NCI-H524 (cell line): ENCODE results near the gene MICAL3.
"Not testable (repeated sequence)": the region's sequence is repeated elsewhere in the genome, so short reads cannot be mapped to it uniquely, and the experiment has no call there.

Source experiments
- DNase-seq, 2 experiments: peaks; one replicate each; lab custom pipeline; 2025; lab: John Stamatoyannopoulos, UW

Gene MICAL3

DNA sequence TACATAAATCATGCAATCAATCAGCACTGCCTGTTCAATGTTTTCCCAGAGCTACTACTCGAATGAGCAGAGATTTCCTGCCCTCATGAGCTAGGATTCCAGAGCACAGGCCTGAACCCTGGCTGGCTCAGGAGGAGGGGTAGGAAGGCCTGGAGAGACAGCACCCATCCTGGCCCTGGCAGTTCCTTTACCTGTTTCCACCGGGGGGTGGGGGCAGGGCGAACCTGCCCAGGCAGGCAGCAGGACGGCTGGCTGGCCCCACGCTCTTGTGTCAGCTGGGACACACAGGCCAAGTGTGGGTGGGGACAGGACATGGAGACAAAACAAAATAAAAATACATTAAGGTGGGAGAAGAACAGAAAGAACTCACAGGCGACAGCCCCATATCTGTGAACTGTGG, 140.3 kb downstream of the MICAL3 start:
- no peak for DNase-seq

DNA sequence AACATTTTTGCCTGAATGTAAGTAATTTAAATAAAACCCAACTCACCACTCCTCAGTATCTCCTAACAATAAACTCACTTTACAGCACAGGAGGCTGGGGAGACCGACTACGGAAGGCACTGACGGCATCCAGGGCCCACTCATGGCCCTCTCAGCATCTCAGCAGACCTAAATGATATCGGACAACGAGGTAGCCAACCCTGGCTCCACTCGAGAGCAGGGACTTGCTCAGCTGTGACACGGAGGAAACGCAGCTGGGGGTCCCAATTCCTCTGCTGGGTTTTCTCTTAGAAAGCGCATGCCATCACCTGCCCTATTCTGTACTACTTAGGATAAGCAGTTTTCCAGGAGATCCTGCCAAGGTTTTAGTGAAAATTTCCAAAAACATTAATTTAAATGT, 141.0 kb downstream of the MICAL3 start:
- DNase-seq, result no peak

DNA sequence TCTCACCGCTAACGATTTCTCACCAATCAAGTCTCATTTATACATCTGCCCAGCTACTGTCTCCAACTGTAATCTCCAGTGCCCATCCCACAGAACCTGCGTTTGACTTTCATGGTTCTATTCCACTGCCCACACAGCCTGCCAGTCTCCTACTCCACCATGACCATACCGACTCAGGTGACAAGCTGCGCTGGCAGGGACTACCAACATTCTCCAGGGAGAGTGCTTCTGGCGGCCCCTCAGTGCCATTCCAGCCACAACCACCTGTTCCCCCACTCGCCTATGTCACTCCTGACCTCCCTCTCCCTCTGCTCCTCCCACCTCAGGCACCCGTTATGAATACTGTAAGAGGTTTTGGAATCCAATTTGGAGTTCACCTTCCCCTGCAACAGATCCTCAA, 141.6 kb downstream of the MICAL3 start:
- DNase-seq, result no peak

GRCh38 chr22:17882162-17882561, 142.2 kb downstream of the MICAL3 start:
- DNase-seq, result no peak

DNA sequence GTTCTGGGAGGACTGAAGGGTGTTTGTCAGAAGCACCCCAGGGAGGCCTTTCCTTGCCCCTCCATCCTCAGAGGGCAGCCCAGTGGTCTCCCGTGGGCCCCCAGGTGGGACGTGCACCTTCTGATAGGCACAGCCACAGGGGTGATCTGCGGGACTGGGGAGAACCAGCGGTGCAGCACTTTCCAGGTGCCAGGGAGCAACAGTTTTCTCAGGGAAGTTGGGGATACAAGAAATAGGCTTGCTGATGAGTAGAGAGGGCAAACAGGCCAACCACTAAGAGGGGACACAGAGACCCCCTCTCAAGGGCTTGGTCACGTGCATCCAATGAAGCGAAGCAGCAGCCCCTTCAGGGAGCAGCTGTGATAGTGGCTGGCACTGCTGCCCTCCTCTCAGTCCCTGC, 143.0 kb downstream of the MICAL3 start:
- no peak for DNase-seq

- DNase-seq, result no peak
Measured at GRCh38 chr22:17880468-17880867, 143.9 kb downstream of the MICAL3 start.

DNA sequence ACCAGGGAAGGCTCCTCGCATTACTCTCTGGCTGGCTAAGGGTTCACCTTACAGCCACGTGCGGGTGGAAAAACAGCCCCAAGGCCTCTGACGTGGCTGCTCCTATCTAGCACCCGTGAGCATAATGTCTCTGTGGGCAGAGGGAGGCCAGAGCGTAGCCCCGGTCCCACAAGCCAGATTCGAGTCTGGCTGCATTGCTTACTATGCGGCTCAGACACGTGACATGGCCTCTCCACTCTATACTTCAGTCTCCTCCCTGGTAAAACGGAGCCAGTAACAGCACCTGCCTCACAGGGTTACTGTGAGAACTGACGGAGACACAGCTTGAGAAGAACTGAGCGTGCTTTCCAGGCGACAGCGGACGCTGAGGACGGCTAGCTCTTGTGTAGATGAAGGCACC, 144.3 kb downstream of the MICAL3 start:
- no peak for DNase-seq

GRCh38 chr22:17878941-17879340, 145.4 kb downstream of the MICAL3 start:
- DNase-seq, result no peak

GRCh38 chr22:17878186-17878694, 146.1 kb downstream of the MICAL3 start:
- DNase-seq, result no peak

- DNase-seq, result not testable (repeated sequence)
Measured at GRCh38 chr22:17876878-17877855, 147.2 kb downstream of the MICAL3 start.

DNA sequence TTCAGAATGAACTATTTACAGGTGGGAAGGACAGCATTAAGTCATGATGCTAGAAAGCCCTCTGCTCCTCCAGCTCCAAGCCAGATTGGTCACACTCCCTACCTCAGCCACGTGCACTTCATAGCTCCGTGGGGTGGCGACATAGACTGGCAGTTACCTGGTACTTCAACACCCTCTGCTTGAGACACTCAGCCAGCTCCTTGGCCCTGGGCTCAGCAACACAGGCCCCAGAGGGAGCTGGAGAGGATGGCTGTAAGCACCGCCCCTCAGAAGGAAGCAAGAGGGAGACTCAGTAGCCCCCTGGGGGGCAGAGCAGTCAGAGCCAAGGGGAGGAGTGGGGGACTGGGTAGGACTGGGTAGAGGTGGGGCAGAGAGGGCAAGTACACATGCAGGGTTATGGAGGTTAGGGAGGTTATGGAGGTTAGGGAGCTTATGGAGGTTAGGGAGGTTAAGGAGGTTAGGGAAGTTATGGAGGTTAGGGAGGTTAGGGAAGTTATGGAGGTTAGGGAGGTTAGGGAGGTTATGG, 148.0 kb downstream of the MICAL3 start:
- DNase-seq, result peak in 1 of 2 experiments; percentile 69

GRCh38 chr22:17875631-17876030, 148.7 kb downstream of the MICAL3 start:
- no peak for DNase-seq

DNA sequence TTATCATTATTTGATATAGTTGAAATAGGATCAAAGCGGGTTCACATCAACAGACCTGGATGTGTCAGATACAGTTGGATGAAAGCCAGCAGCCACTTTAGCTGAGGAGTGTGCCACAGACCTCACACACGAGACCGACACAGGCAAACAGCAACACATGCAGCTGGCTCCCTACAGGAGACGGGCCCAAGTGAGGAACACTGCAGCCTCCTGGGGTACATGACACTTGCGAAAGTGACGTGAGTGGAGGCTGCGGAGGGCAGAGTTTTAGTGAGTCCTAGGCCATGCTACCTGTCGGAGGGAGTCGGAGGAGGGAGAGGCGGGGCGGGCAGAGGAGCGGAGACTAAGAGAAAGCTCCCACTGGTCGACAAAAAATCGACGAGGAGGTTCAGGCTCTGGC, 149.2 kb downstream of the MICAL3 start:
- DNase-seq, result no peak

- no peak for DNase-seq
Measured at GRCh38 chr22:17874231-17874905, 150.0 kb downstream of the MICAL3 start.

DNA sequence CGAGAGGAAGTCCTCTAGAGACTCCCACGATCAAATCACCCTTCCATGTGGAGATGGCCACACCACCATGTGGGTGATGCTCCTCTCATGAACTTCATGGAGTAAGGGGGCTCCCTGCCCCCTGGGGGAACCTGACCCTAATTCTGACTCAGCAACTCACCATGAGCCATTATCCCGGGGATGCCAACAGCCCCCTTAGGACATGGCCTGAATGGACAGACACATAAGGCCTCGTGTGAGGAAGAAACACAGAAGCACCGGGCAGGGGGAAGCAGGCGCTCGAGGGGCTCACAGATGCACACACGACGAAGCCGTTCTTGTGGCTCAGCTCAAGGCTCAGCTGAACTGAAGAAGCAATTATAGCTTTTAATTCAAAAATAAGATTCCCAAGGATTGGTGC, 150.6 kb downstream of the MICAL3 start:
- DNase-seq, result no peak

DNA sequence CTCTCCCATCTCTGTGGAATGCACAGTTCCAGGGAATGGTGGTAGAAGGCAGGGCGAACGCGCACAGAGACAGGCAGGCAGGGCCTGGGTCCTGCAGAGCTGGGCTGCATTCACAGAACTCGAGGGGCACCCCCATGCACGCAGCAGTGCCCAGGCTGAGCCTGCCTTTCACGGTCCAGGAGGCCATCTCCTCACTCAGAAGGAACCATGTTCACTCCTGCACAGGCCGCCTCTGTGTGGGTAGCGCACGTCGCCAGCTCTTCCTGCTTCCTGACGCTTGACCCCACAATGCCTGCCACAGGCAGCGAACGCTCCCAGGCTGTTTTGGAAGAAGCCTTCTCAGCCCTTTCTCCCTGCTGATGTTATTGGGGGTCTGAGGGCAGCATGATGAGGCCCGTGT, 151.2 kb downstream of the MICAL3 start:
- no peak for DNase-seq

- DNase-seq, result no peak
Measured at GRCh38 chr22:17872471-17872870, 151.9 kb downstream of the MICAL3 start.

GRCh38 chr22:17871726-17872458, 152.5 kb downstream of the MICAL3 start:
- no peak for DNase-seq

DNA sequence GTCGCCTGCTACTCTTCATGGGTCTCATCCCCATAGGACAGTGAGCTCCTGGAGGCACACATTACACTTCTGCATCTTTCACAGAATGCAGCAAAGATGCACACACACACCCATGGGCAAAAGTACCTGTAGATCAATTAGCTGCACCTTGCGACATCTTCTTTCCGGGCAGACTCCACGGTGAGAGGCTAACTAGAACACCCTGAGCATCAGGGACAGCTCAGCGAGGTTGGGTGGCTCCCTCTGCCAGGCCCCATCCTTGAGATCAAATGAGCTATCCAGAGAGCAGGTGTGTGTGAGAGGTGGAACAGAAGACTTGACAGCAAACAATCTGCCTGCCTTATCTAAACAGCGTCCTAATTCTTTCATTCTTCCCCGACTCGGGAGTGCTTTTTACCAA, 154.0 kb downstream of the MICAL3 start:
- no peak for DNase-seq

DNA sequence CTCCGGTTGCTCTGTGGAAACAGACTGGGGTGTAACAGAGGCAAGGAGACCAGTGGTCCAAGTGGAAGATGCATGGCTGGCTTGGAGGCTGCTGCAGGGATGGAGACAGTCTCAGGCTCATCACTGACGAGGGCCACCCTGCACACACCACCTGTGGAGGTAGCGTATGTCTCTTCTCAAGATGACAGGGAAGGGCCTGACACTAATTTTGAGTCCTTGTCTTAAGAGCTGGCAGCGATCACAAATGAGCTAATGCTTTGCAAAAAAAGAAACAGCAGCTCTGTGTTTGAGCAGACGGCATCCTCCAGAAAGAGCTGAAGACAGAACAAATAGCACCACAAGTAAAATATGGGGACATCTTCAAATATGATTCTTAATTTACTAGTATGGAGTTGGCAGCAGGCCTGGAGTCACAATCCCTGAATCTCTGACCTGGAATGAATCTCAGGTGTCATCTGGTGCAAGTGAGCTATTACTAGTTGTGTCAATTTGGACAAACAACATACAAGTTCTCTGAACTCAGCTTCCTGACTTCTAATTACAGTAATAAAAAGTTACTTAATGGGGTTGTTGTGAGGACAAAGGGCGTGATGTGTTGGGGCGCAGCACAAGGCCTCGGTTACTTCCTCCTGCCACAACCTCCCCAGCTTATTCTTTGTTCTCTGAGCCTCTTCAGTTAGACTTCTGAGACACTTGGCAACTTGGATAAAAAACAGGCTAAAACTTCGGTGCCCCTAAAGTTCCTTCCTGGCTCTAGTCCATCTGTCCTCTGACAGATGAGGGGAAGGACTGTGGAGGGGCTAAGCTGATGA, 154.9 kb downstream of the MICAL3 start:
- DNase-seq, result no peak

DNA sequence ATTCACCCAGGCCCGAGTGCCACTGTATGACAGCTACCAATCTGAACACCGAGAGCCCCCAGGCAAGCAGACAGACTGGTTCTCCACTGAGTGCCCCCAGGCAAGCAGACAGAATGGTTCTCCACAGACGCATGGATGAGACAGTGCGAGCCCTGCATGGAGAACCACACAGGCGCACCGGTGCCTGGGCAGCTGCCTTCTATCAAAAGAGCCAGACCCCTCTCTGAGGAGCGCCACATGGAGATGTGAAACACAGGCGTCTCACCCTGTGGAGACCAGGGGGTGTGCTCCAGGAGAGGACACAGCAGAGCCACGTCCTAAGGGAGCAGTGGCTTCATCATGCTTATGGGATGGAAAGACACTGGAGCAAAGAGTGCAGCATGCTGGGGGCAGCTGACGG, 155.6 kb downstream of the MICAL3 start:
- DNase-seq, result no peak
